Activated T-cell treated with anti-CD3 and anti-CD28 coated beads for 48 hours (primary cell): ENCODE data around the gene AFF1.
"Not testable (repeated sequence)": the region's sequence is repeated elsewhere in the genome, so short reads cannot be mapped to it uniquely, and the experiment has no call there.

Experiments
- DNase-seq: peaks from one replicate; pipeline ENCODE4 v3.0.0-alpha.2; 2020; ENCODE audit warnings: low read depth

AFF1 gene

GRCh38 chr4:86977621-86978184 lies 42.9 kb downstream of the AFF1 start:
- DNase-seq, result no peak

GRCh38 chr4:86978709-86979108 lies 43.9 kb downstream of the AFF1 start:
- DNase-seq, result no peak

GRCh38 chr4:86980230-86980629 lies 45.4 kb downstream of the AFF1 start:
- no peak for DNase-seq

GRCh38 chr4:86981789-86982188 lies 47.0 kb downstream of the AFF1 start:
- no peak for DNase-seq

- not testable (repeated sequence) for DNase-seq
Observed at GRCh38 chr4:86985852-86986251, 51.0 kb downstream of the AFF1 start.

- DNase-seq, result not testable (repeated sequence)
Observed at GRCh38 chr4:86989658-86990057, 54.8 kb downstream of the AFF1 start.

- DNase-seq, result no peak
Observed at GRCh38 chr4:86990510-86990909, 55.7 kb downstream of the AFF1 start.

GRCh38 chr4:86991994-86992393 lies 57.2 kb downstream of the AFF1 start:
- no peak for DNase-seq

- no peak for DNase-seq
Observed at GRCh38 chr4:86993909-86994681, 59.3 kb downstream of the AFF1 start.

- no peak for DNase-seq
Observed at GRCh38 chr4:86994686-86995085, 59.9 kb downstream of the AFF1 start.

GRCh38 chr4:86996510-86996909 lies 61.7 kb downstream of the AFF1 start:
- not testable (repeated sequence) for DNase-seq

- DNase-seq, result no peak
Observed at GRCh38 chr4:86999136-86999643, 64.4 kb downstream of the AFF1 start.

- no peak for DNase-seq
Observed at GRCh38 chr4:87002682-87003043, 67.9 kb downstream of the AFF1 start.

- DNase-seq, result no peak
Observed at GRCh38 chr4:87003266-87003665, 68.5 kb downstream of the AFF1 start.

- DNase-seq, result no peak
Observed at GRCh38 chr4:87005369-87005689, 70.5 kb downstream of the AFF1 start.

- DNase-seq, result peak; percentile 25
Observed at GRCh38 chr4:87005690-87006425, 71.0 kb downstream of the AFF1 start.

- DNase-seq, result no peak
Observed at GRCh38 chr4:87006426-87006675, 71.5 kb downstream of the AFF1 start.

- DNase-seq, result peak; percentile 84
Observed at GRCh38 chr4:87006676-87007527, 72.1 kb downstream of the AFF1 start.

- no peak for DNase-seq
Observed at GRCh38 chr4:87007528-87008446, 73.0 kb downstream of the AFF1 start.

- no peak for DNase-seq
Observed at GRCh38 chr4:87009095-87009648, 74.4 kb downstream of the AFF1 start.

GRCh38 chr4:87010192-87010591 lies 75.4 kb downstream of the AFF1 start:
- no peak for DNase-seq
